GM18951 (cell line): ENCODE results near the gene CFAP210.
"Not testable (repeated sequence)": the region's sequence is repeated elsewhere in the genome, so short reads cannot be mapped to it uniquely, and the experiment has no call there.

Experiments used
- POLR2A ChIP-seq: IDR thresholded peaks from 4 replicates; pipeline ENCODE4 v1.6.1; 2011; ENCODE audit warnings: mild to moderate bottlenecking; ENCODE audit not compliant: insufficient read length, insufficient read depth; ENCODE audit errors: extremely low read depth
- in situ Hi-C: fragments of 300-500 bp; cut with MboI; formaldehyde crosslinking; loops from one replicate; pipeline ENCODE4 v1.12.0; 2022; ENCODE audit warnings: low sequenced_read_pairs, mixed read lengths, inconsistent platforms; ENCODE audit not compliant: unreplicated experiment

The CFAP210 gene

DNA sequence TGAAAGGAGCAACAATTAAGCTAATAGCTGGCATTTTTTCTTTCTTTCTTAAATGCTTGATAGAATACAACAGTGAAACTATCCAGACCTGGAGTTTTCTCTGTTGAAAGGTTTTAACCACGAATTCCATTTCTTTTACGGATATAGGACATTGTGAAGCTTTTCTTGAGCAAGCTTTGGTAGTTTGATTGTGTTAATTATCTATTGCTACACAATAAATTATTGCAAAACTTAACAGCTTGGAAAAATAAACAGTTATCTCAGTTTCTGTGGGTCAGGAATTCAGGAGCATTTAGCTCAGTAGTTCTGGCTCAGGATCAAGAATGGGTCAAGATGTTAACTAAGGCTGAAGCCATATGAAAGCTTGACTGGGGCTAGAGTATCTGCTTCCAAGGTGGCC is 11.7 kb upstream of the CFAP210 start:
- in situ Hi-C loops, result no loop called here
- no peak for TF ChIP-seq POLR2A

DNA sequence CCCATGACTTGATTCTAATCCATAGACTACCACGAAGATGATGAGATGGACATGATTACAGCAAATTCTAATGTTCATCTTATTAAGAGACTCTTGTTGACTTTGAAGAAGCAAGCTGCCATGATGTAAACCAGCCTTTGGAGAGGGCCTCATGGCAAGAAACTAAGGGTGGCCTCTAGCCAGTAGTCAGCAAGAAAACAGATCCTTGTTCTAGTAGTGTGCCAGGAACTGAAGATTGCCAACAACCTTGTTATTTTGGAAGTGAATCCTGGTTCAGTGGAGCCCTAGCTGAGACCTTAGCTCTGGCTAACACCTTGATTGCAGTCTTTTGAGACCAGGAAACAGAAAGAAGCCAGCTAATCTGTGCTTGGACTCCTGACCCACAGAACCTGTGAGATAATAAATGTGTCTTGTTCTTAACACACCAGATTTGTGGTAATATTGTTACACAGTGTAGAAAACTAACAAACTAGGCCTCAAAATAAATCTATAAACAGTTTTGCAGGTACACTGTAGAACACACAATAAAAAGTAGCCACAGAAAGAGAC is 10.0 kb upstream of the CFAP210 start:
- in situ Hi-C loops, result no loop called here
- TF ChIP-seq POLR2A, result no peak

DNA sequence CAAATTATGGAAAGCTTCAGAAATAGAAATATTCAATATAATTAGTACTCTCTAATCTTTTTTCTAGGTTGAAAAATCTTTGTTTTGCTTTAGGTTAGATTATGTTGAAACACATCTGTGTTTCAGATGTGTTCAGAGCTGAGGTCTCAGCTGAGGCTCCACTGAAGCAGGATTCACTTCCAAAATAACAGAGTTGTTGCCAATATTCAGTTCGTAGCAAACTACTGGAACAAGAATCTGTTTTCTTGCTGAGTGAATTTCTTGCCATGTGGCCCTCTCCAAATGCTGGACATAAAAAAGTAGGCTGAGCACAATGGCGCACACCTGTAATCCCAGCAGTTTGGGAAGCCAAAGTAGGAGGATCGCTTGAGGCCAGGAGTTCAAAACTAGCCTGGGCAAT is 8.8 kb upstream of the CFAP210 start:
- in situ Hi-C loops, result no loop called here
- TF ChIP-seq POLR2A, result no peak

DNA sequence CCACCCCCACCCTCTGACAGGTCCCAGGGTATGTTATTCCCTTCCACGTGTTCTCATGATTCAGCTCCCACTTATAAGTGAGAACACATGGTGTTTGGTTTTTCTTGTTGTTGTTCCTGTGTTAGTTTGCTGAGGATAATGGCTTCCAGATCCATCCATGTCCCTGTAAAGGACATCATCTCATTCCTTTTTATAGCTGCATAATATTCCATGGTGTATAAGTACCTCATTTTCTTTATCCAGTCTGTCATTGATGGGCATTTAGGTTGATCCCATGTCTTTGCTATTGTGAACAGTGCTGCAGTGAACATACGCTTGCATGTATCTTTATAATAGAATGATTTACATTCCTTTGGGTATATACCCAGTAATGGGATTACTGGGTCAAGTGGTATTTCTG is 5.0 kb upstream of the CFAP210 start:
- in situ Hi-C loops, result not testable (repeated sequence)

DNA sequence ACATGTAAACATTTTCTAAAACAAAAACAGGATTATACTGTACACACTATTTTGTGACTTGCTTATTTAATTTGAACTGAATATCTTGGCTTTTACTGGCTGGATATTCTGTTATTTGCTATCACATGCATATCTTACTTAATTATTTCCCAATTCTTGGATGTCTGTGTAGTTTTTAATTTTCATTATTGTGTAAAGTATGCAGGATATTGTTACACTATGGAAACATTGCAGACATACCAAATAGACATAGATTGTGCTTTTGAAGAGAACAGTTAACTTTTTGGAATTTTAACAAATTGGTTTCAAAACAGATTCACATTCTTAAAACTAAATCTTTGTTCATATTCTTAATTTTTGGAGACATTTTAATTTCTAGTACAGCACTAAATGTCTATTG is 2.2 kb upstream of the CFAP210 start:
- TF ChIP-seq POLR2A, result no peak
- in situ Hi-C loops, result no loop called here

DNA sequence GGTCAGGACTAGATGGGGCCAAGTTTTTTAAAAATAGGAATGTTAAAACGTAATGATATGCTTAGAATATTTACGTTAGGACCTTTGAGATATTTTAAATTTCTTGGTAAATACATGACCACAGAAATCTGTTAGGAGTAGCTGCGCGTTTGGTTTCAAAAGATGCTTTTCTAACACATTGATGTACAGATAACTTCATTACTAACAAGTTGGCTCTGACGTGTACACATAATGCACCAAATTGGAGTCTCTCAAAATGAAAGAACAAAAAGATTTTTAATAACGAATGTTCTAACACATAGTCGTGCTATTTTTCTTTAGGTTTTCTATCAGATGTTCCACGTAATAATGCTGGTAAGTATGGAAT is 672 bp upstream of the CFAP210 start:
- no peak for TF ChIP-seq POLR2A
- in situ Hi-C loops, result no loop called here

DNA sequence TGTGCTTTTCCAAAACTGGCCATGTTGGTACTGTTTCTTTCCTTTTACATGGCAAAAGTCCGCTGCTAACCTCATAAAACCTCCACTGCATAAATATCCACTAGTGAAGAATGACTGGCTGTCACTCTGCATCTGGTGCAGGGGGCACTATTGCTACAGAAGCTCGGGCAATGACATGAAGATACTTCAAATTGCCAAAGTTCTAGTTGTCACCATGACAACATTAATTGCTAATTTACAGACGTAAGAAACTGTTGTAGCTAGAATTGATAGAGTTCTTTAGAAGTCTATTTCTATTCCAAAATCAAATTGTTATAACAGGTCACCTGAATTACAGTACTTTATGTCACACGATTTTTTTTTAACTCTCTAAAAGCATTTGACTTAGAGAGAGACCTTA is 845 bp downstream of the CFAP210 start:
- TF ChIP-seq POLR2A, result no peak
- in situ Hi-C loops, result no loop called here

DNA sequence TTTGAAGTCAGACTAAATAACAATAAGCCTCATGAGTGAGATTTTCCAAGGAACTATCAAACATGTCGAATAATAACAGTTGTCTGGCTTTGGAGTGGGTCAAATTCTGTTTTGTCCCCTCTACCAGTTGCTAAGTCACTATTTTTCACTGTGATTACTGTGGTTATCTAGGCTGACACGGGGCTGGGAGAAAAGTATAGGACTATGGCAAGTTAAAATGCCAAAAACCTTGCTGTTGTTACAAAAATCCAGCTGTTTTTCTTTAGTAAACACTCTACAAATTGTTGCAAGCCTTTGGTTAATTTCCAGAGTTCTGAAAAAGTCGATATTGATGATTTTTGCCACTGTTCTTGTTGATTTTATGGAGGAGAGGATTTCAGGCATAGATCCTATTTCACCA is 1.5 kb downstream of the CFAP210 start:
- TF ChIP-seq POLR2A, result no peak
- in situ Hi-C loops, result no loop called here

DNA sequence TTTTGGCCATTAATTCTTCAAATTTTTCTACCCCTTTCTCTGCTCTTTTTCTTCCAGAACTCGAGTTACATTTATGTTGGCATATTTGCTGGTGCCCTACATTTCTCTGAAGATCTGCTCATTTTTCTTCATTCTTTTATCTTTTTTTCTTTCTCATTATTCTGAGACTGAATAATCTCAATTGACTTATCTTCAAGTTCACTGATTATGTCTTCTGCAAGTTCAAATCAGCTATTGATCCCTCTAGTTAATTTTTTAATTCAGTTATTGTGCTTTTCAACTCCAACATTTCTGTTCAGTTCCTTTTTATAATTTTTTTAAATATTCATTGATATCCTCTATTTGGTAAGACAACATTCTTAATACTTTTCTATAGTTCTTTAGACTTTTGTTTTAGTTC is 3.2 kb downstream of the CFAP210 start:
- no peak for TF ChIP-seq POLR2A

DNA sequence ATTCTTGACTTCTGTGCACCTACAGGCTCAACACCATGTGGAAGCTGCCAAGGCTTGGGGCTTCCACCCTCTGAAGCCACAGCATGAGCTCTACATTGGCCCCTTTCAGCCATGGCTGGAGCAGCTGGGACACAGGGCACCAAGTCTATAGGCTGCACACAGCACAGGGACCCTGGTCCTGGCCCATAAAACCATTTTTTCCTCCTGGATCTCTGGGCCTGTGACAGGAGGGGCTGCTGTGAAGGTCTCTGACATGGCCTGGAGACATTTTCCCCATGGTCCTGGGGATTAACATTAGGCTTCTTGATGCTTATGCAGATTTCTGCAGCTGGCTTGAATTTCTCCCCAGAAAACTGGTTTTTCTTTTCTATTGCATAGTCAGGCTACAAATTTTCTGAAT is 6.3 kb downstream of the CFAP210 start:
- in situ Hi-C loops, result not testable (repeated sequence)

More for the DNA sequence above, 3.2 kb downstream of the CFAP210 start:
- in situ Hi-C loops, result no loop called here

DNA sequence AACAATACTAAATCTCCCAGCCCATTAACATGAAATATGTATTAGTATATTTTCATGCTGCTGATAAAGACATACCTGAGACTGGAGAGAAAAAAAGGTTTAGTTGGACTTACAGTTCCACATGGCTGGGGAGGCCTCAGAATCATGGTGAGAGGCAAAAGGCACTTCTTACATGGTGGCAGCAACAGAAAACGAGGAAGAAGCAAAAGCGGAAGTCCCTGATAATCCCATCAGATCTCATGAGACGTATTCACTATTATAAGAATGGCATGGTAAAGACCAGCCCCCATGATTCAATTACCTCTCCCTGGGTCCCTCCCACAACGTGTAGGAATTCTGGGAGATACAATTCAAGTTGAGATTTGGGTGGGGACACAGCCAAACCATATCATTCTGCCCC is 7.4 kb downstream of the CFAP210 start:
- in situ Hi-C loops, result not testable (repeated sequence)

DNA sequence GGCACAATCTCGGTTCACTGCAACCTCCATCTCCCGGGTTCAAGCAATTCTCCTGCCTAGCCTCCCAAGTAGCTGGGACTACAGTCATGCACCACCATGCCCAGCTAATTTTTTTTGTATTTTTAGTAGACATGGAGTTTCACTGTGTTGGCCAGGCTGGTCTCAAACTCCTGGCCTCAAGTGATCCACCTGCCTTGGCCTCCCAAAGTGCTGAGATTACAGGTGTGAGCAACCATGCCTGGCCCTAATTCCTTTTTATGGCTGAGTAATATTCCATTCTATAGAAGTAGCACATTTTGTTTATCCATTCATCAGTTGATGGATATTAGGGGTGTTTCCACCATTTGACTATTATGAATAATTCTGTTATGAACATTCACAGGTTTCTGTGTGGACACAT is 9.5 kb downstream of the CFAP210 start:
- in situ Hi-C loops, result not testable (repeated sequence)

DNA sequence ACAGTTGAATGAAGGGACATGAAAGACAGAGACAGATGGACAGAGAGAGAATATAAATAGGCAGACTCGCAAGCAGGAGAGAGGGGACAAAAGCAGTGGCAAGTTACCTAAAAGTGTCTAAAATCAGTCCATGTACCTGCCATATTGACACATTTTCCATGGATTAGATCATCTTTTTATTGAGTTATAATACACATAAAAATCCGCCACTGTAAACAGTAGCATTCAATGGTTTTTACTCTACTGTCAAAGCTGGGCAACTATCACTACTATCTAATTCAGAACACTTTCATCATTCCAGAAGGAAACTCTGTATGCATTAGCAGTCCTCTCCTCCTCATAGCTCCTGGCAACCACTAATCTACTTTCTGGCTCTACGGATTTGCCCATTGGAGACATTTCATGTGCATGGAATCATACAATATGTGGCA is 10.1 kb downstream of the CFAP210 start:
- TF ChIP-seq POLR2A, result no peak
- in situ Hi-C loops, result no loop called here

DNA sequence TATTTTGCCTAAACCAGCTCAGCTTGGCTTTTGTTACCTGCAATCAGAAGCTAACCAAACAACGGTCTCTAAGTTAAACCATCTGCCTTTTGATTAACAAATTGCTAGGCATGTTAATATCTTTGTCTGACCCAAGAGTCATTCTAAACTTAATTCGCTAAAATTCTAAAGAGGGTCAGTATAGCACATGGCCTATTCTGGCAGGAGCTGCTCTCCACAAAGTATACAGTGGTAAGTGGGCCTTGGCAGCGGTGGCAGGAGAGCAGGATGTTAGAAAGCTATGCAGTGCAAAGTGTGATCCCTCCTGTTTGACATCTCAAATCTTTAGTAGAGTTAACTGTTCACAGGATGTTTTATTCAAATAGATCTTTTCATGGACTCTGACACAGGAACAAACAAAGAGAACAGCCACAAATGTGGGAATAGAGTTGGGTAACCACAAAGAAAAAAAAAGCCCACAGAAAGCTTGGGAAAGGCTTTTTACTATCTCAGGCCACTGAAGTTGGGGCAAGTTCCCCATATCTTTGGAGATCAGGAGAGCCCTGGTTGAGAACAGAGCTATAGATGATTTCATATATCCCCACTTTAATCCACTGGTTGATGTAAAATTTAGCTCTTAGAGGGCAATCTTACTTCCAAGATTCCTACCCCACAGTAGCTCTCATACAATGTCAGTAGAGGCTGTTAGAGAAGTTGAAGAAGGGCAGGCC is 10.6 kb downstream of the CFAP210 start:
- no peak for TF ChIP-seq POLR2A
- in situ Hi-C loops, result no loop called here

DNA sequence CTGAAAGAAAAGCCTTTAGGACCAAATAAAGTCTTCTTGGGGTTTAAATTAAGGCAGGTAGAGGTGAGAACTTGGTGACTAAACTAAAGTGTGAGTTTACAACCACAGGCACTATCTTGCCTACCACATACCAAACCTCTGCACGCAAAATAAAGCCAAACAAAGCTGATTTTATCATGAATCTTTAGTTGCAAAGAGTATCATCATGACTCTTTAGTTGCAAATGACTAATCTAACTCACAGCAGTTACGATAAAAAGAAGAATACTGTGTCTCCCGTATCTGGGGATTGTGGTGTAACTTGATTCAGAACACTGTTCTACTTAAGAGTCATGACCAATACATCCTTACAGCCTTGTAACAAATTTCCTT is 11.2 kb downstream of the CFAP210 start:
- no peak for TF ChIP-seq POLR2A
- in situ Hi-C loops, result no loop called here
